Activated B cell treated with CpG ODN at 0.5 μM for 24 hours (primary cell): Measurements from ENCODE around the gene GORASP1. TPM values are rescaled to one million over a fixed set of nuclear protein-coding genes. Genes with fewer than 3 reads are reported as not detected.

Experiments used
- ATAC-seq: fragments of 200-7000 bp; cut with Tn5 transposase; one replicate; pipeline ENCODE4 v1.10.0; 2021; ENCODE audit warnings: low read depth, mild to moderate bottlenecking, moderate library complexity
- CTCF ChIA-PET: fragments of 350-600 bp; sonication (Branson Sonifier 250); formaldehyde crosslinking; loops from one replicate; lab custom pipeline; 2021; ENCODE audit warnings: antibody characterized with exemption; lab: Charles Lee
- POLR2A ChIA-PET: fragments of 350-600 bp; sonication (Branson Sonifier 250); formaldehyde crosslinking; loops from one replicate; lab custom pipeline; 2021; ENCODE audit warnings: antibody characterized with exemption; lab: Charles Lee
- DNase-seq: peaks from one replicate; pipeline ENCODE4 v3.0.0; 2022
- H3K27ac Mint-ChIP-seq: one replicate; pipeline ENCODE4 v1.8.0; 2020; ENCODE audit warnings: mixed read lengths
- H3K27me3 Mint-ChIP-seq: one replicate; pipeline ENCODE4 v1.8.0; 2021; ENCODE audit warnings: mixed read lengths
- H3K36me3 Mint-ChIP-seq: one replicate; pipeline ENCODE4 v1.8.0; 2021; ENCODE audit warnings: low read depth, mixed read lengths
- H3K4me1 Mint-ChIP-seq: one replicate; pipeline ENCODE4 v1.8.0; 2021; ENCODE audit warnings: mixed read lengths
- H3K4me3 Mint-ChIP-seq: one replicate; pipeline ENCODE4 v1.8.0; 2020; ENCODE audit warnings: mild to moderate bottlenecking, mixed read lengths
- H3K9me3 Mint-ChIP-seq: one replicate; pipeline ENCODE4 v1.8.0; 2020; ENCODE audit warnings: mixed read lengths
- CTCF ChIP-seq: fragments of 200-600 bp; IDR thresholded peaks from one replicate; pipeline ENCODE4 v1.8.0; 2022; ENCODE audit warnings: antibody characterized with exemption, mild to moderate bottlenecking
- intact Hi-C: fragments of 100-400 bp; cut with micrococcal nuclease; formaldehyde crosslinking; loops from one replicate; pipeline ENCODE4 v1.15.1; 2024
- total RNA-seq: library from RNA; stranded (reverse); gene quantifications from 2 replicates; pipeline ENCODE4 v1.2.3, GENCODE V29; 2022

The GORASP1 gene
- total RNA-seq, 1 donor from 2014 or later = 47.8 TPM

- H3K27me3 Mint-ChIP-seq = no peaks in the 10 kb centered on the region
- intact Hi-C loops = no loop called here
- H3K27ac Mint-ChIP-seq = peak overlapping the region; percentile 18
- ATAC-seq (no peak), DNase-seq (no peak)
- H3K36me3 Mint-ChIP-seq = peaks cover 36% of the 10 kb centered on the region
- CTCF ChIA-PET = interaction anchor here (1.2 to 1.9 kb wide), 5 partner anchors 16 to 189 kb away, joined by 3 to 8 read pairs (median 4); no protein-coding TSS in a partner anchor
- TF ChIP-seq CTCF = no peak
- POLR2A ChIA-PET = no interaction called here
- H3K4me1 Mint-ChIP-seq = peaks cover 52% of the 10 kb centered on the region
- H3K9me3 Mint-ChIP-seq = no peaks in the 10 kb centered on the region
- no peak overlapping the region for H3K4me3 Mint-ChIP-seq
Measured at GRCh38 chr3:39102504-39103323, 4.7 kb downstream of the GORASP1 start.

GRCh38 chr3:39101022-39101689 lies 6.3 kb downstream of the GORASP1 start:
- ChIA-PET CTCF (interaction anchor here (0.5 to 2.0 kb wide), 8 partner anchors 8 to 190 kb away, joined by 3 to 15 read pairs (median 4); no protein-coding TSS in a partner anchor), POLR2A (interaction anchor here (1.5 kb wide), 1 partner anchor 187 kb away, joined by 5 read pairs; no protein-coding TSS in a partner anchor)
- intact Hi-C loops = loop anchor here (1.0 kb wide), 4 partner anchors 80 to 277 kb away; no protein-coding TSS in a partner anchor
- H3K4me1 Mint-ChIP-seq = peaks cover 42% of the 10 kb centered on the region
- no peak overlapping the region for H3K27ac Mint-ChIP-seq
- no peaks in the 10 kb centered on the region for H3K9me3 Mint-ChIP-seq
- peak; percentile 90 for ATAC-seq
- no peaks in the 10 kb centered on the region for H3K27me3 Mint-ChIP-seq
- peaks cover 49% of the 10 kb centered on the region for H3K36me3 Mint-ChIP-seq
- no peak for DNase-seq
- peak; percentile 44 for TF ChIP-seq CTCF
- no peak overlapping the region for H3K4me3 Mint-ChIP-seq

- ATAC-seq (no peak), DNase-seq (no peak)
- peaks cover 35% of the 10 kb centered on the region for H3K4me1 Mint-ChIP-seq
- H3K36me3 Mint-ChIP-seq = peaks cover 56% of the 10 kb centered on the region
- no peaks in the 10 kb centered on the region for H3K9me3 Mint-ChIP-seq
- no peak for TF ChIP-seq CTCF
- no peak overlapping the region for H3K4me3 Mint-ChIP-seq
- ChIA-PET CTCF (interaction anchor here (1.0 to 2.0 kb wide), 4 partner anchors 9 to 188 kb away, joined by 4 to 15 read pairs (median 8); no protein-coding TSS in a partner anchor), POLR2A (interaction anchor here (1.5 kb wide), 1 partner anchor 188 kb away, joined by 5 read pairs; no protein-coding TSS in a partner anchor)
- no peaks in the 10 kb centered on the region for H3K27me3 Mint-ChIP-seq
- H3K27ac Mint-ChIP-seq = no peak overlapping the region
- intact Hi-C loops = no loop called here
Measured at GRCh38 chr3:39100500-39100886, 6.9 kb downstream of the GORASP1 start.

DNA sequence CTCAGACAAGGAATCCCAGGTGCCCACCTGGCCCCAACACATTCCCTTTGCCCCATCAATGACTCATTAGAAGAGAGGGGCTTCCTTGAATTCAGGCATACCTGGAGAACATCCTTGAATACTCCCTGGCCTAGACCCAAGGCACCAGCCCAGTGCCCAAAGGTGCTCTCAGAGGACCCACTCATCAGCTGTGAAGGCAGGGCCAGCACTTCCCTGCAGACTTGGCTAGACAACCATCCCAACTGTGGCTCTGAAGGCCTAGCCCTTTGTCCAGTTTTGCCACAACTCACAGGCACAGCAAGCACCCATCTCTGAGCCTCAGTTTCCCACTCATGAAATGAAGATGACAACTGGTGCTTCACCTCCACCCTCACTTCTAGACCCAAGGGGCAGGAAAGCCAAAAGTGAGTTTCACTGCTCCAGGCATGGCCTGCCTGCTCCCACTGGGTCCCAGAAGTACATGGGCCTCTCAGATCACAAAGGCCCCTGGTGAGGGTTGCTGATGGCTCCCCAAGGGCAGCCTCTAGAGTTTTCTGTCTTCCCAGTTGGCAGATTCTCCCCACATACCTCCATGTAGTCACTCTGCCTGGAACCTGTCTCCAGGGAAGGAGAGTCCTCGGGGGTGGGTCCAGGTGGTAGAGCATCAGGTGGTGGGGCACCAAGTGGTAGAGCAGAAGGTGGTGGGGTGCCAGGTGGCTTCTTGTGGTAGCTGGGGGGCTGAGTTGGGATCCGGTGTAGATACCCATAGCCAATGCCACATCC lies 7.5 kb downstream of the GORASP1 start:
- TF ChIP-seq CTCF = no peak
- Mint-ChIP-seq H3K27me3 (no peaks in the 10 kb centered on the region), H3K9me3 (no peaks in the 10 kb centered on the region), H3K4me3 (no peak overlapping the region), H3K4me1 (peaks cover 29% of the 10 kb centered on the region), H3K27ac (no peak overlapping the region), H3K36me3 (peaks cover 62% of the 10 kb centered on the region)
- CTCF ChIA-PET = interaction anchor here (1.5 to 2.0 kb wide), 3 partner anchors 10 to 189 kb away, joined by 4 to 15 read pairs (median 8); no protein-coding TSS in a partner anchor
- ATAC-seq (no peak), DNase-seq (no peak)
- POLR2A ChIA-PET = interaction anchor here (1.5 kb wide), 1 partner anchor 188 kb away, joined by 5 read pairs; no protein-coding TSS in a partner anchor
- intact Hi-C loops = no loop called here
